ENCODE results near the gene LRRC18.

The LRRC18 gene

GRCh38 chr10:48939790-48940325 is at the start of gene LRRC18:
LRRC18 (minus strand) TSS chr10:48939840; CDS start chr10:48914155, 25,685 bp downstream.
- DNase-seq (ENCODE audit: low read depth), result no peak

- DNase-seq (ENCODE audit: low read depth), result no peak
These were observed 46.0 kb upstream of the LRRC18 start for GRCh38 chr10:48985621-48986158.

- no peak for DNase-seq (ENCODE audit: low read depth)
These were observed 44.2 kb upstream of the LRRC18 start for GRCh38 chr10:48983648-48984351.

GRCh38 chr10:48982584-48982983 is 42.9 kb upstream of the LRRC18 start:
- DNase-seq (ENCODE audit: low read depth), result no peak

GRCh38 chr10:48981310-48981907 is 41.8 kb upstream of the LRRC18 start:
- no peak for DNase-seq (ENCODE audit: low read depth)

DNA sequence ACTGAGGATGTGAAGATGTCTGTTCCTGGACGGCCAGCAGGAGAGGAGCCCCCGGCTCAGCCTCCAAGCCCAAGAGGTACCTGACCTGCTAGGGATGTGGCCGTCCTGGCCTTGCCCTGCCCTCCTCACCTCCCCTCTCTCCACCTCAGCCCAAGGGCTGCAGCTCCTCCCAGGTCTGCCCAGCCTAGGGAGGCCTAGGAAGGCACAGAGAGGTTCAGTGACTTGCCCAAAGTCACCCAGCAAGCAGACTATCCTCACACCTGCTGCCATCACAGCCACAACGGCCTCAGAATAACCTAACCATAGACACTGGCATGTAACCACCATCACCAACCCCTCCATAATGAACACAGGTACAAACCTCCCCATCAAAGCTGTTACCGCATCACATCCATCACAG is 38.7 kb upstream of the LRRC18 start:
- no peak for DNase-seq (ENCODE audit: low read depth)

DNA sequence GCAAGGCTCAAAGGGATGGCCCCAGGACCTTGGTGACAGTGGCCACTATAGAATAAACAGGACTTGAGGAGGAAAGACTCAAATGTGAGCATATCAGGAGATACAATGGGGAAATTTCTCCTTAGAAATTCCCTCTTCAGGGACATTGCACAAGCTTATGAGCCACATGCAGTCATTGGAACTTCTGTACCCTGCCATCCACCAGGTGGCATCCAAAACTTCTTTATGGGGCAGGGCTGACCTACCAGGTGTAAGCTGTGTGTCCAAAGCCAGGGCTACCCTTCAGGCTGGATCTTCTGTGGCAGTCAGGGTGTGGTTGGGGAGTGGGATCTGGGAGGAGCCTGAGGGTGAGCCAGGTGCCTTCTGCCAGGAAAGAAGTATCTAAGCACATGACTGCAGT is 36.6 kb upstream of the LRRC18 start:
- no peak for DNase-seq (ENCODE audit: low read depth)

DNA sequence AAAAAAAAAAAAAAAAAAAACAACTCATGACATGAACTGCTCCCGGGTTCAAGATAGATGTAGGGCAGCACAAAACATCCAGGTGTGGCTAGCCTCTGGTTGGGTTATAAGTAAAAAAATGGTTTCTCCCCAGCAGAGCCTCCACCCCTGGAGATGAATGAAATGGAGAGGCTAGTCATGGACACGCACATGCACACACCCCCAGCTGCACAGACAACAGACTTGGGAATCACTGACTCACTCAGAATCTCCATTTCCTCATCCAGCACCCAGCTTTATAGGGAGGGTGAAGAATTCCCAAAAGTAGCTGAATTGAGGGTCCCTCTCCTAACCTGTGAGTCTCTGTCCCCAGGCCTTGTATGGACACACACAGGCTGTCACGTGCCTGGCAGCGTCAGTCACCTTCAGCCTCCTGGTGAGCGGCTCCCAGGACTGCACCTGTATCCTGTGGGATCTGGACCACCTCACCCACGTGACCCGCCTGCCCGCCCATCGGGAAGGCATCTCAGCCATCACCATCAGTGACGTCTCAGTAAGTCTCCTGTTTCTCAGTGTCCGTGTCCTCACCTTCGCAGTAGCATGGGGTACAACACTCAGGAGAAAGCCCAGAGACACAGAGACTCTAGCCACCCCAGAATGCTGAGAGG is 35.0 kb upstream of the LRRC18 start:
- no peak for DNase-seq (ENCODE audit: low read depth)

GRCh38 chr10:48973065-48973464 is 33.4 kb upstream of the LRRC18 start:
- no peak for DNase-seq (ENCODE audit: low read depth)

DNA sequence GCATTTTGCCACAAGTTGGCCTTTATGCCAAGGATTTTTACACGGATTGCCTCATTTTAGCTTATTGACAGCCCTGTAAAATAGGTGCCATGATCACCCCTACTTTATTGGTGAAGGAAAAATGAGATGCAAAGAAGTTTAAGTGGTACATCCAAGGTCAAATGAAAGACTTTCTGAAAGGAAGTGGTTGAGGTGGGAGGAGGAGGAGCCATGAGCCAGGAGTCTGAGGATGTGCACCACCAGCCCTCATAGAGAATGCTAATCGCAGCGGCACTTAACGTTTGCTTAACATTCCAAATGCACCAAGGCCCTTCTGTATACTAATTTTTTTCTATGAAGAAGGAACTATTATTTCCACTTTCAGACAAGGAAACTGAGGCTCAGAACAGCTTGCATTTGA is 31.0 kb upstream of the LRRC18 start:
- no peak for DNase-seq (ENCODE audit: low read depth)

- DNase-seq (ENCODE audit: low read depth), result no peak
These were observed 30.4 kb upstream of the LRRC18 start for GRCh38 chr10:48970046-48970445.

- no peak for DNase-seq (ENCODE audit: low read depth)
These were observed 28.4 kb upstream of the LRRC18 start for GRCh38 chr10:48968036-48968435.

GRCh38 chr10:48965460-48965859 is 25.8 kb upstream of the LRRC18 start:
- no peak for DNase-seq (ENCODE audit: low read depth)

DNA sequence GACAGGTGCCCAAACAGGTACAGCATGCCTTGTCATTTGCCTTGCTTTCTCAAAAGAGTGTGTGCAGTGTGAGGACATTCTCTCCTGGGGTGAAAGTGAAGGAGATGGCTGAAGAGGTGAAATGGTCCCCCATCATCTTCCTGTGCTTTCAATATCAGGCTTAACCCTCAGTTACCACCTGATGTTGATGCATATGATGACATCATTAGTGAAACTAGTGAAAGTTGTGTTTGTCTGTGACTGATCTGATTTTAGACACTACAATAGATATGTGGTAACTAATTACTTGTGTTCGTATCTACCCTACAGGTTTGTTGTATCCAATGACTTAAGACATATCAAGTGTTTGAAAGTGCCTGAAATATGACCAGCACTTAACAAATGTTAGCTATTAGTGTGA is 24.4 kb upstream of the LRRC18 start:
- DNase-seq (ENCODE audit: low read depth), result no peak

DNA sequence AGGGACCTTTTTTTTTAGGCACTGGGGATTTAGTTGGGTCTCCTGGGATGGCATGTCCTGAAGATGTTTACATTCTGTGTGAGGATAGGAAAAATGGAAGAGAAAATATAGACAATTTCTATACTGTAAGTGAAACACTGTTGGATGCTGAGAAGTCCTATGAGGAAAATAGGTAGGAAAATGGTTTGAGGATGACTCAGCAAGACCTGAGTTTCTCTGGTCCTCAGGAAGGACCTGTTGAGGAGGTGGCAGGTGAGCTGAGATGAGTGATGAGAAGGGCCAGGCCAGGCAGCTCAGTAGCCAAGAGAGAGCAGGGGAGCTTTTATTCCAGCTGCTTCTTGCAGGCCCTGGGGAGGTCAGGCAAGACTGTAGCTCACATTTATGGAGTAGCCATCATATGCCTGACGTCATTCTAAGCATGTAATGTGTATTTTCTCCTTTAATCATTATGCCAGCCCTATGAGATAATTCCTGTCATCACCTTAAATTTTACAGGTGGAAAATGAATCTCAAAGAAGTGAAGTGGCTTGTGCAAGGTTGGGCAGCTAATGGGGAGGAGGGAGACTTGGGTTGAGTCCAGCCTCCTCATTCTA is 19.1 kb upstream of the LRRC18 start:
- no peak for DNase-seq (ENCODE audit: low read depth)

DNA sequence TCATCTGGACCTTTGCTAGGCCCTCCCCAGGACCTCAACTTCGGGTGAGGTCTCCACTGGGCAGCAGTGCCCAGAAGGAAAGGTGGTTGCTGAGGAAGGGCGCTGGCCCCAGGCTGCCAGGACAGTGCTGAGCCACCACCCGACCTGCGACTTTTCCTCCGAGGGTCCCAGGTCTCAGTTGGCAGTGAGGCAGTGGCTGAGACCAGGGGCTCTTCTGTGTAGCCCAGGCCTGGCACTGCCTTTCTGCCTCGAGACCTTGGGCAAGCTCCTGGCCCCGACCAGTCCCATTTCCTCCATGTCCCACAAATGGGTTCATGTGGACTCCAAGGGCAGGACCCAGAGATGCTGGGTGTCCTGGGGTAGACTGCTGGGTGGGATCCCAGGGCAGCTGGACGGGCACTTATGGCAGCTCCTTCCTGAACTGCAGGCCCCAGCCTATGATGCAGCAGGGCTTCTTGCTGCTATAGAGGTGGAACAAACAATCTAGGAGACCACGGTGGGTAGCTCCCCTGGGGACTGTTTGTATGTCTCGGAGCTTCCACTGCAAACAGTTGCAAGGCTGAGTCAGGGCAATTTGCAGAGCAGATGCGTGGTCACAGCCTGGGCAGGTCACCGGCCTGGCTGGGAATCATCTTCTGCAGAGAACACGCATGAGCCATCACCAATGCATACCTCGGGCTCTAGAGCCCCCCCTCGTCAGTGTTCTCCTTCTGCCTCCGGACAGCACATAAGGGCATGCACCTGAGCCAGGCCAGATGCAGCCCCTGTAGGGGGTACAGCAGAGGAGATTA is 17.9 kb upstream of the LRRC18 start:
- DNase-seq (ENCODE audit: low read depth), result no peak

DNA sequence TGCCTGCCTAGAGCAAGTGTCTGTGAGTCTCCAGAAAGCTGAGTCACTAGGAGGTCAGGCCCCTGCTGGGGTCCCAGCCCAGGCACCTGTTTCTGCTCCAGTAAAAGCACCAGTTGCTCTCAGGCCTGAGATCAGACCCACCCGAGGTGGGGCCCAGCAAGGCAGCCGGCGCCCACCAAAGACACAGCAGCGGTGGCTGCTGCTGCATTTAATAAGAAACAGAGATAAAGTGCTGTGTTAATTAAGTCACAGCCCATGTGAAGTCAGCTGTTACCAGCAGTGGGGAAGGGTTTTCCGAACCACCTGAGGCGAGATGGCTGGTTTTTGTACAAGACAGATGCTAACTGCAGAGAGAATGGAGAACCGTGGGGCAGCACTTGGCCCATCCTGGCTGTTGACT is 12.1 kb upstream of the LRRC18 start:
- no peak for DNase-seq (ENCODE audit: low read depth)

- no peak for DNase-seq (ENCODE audit: low read depth)
These were observed 8.9 kb upstream of the LRRC18 start for GRCh38 chr10:48948470-48949037.

DNA sequence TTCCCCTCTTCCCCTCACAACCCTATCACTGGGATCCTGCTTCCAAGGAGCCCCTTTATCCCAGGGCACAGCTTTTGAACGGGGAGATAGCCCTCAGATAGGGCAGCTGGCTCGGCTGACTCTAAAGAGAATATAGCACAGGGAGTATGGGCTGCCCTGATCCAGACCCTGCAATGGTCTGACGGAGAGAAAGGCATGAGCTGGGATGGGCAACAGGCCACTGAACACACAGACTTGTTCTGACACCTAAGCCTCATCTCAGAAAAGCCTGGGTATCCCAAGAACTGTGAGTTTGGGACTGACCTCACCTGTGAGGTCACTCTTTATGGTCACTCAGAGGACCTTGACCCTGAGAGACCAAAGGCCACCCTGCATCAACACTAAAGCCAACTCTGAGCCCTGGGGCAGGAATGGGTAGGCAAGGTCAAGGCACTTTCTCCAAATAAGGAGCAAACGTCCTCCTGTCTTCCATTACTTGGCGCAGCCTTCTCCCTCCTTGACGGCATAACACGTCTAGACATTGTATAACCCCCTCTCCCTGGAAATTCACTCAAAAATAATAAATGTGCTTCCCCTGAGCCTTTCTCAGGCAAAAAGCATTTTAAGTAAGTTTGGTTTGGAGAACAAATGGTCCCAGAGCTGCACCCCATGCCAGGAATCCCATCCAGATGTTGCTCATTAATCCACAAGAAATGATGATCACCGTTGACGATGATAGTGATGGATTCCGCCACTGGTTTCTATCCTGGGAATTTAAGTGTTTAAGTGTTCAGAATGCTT is 8.2 kb upstream of the LRRC18 start:
- no peak for DNase-seq (ENCODE audit: low read depth)

GRCh38 chr10:48946891-48947500 is 7.4 kb upstream of the LRRC18 start:
- DNase-seq (ENCODE audit: low read depth), result no peak

Measured in stromal cell of bone marrow (primary cell).